ENCODE data around the gene ADGRL3.

Gene ADGRL3

DNA sequence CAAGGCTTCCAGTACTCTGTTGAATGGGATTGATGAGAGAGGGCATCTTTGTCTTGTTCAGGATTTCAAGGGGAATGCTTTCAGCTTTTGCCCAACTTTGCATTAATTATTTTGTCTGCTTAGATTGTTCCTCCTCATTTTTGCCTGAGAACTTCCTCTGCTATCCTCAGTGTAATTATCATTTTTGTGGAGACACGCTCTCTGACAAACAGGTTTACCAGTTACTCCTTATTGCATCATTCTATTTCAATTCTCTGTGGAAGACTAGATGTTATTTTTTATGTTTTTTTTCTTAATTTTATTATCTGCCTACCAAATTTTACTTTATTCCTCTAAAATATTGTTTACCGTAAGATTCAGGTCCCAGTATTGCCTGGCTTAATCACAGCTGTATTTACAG lies 349.2 kb downstream of the ADGRL3 start:
- TF ChIP-seq, protein P1, sequence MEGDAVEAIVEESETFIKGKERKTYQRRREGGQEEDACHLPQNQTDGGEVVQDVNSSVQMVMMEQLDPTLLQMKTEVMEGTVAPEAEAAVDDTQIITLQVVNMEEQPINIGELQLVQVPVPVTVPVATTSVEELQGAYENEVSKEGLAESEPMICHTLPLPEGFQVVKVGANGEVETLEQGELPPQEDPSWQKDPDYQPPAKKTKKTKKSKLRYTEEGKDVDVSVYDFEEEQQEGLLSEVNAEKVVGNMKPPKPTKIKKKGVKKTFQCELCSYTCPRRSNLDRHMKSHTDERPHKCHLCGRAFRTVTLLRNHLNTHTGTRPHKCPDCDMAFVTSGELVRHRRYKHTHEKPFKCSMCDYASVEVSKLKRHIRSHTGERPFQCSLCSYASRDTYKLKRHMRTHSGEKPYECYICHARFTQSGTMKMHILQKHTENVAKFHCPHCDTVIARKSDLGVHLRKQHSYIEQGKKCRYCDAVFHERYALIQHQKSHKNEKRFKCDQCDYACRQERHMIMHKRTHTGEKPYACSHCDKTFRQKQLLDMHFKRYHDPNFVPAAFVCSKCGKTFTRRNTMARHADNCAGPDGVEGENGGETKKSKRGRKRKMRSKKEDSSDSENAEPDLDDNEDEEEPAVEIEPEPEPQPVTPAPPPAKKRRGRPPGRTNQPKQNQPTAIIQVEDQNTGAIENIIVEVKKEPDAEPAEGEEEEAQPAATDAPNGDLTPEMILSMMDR (IDR thresholded peaks at IDR 0.05; ENCODE audit: poor library complexity, severe bottlenecking) = no peak
- ATAC-seq (ENCODE audit: low read depth) (no peak), DNase-seq (ENCODE audit: low spot score) (no peak)
- no peak overlapping the region for H3K4me3 ChIP-seq (ENCODE audit: severe bottlenecking)
- H3K27ac ChIP-seq (ENCODE audit: poor library complexity, severe bottlenecking) = no peak overlapping the region
- no peaks in the 10 kb centered on the region for H3K4me1 ChIP-seq (ENCODE audit: insufficient read depth, poor library complexity, severe bottlenecking)
- H3K27me3 ChIP-seq (ENCODE audit: insufficient read depth, poor library complexity, severe bottlenecking) = no peaks in the 10 kb centered on the region
- H3K9me3 ChIP-seq (ENCODE audit: severe bottlenecking) = no peaks in the 10 kb centered on the region
- no peaks in the 10 kb centered on the region for H3K36me3 ChIP-seq (ENCODE audit: low read depth)

DNA sequence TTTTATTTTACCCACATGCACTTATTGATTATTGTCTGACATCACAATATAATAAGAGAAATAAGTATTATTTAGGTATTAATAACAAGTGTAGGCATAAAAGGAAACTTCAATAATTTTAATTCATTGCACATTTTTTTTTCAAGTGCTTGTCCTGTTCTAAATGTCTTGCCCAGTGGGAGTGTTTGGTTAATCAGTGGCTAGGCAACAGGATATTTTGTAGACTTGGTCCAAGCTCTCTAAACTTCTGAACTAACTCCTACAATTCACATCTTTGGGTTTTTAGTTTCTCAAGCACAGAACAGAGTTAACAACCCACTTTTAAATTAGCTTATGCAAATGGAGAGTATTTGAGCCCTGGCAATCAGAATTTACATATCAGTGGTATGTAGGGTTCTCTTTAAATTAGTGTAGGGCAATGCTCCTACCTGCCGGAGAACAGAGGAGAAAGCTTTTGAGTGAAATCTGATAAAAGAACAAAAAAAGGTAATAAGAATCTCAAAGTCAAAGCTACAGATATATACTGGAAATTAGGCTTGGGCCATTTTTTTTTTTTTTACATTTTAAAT lies 353.5 kb downstream of the ADGRL3 start:
- DNase-seq (ENCODE audit: low spot score) (no peak), ATAC-seq (ENCODE audit: low read depth) (no peak)
- Histone ChIP-seq H3K36me3 (ENCODE audit: low read depth) (no peaks in the 10 kb centered on the region), H3K9me3 (ENCODE audit: severe bottlenecking) (no peaks in the 10 kb centered on the region), H3K4me3 (ENCODE audit: severe bottlenecking) (no peak overlapping the region), H3K4me1 (ENCODE audit: insufficient read depth, poor library complexity, severe bottlenecking) (no peaks in the 10 kb centered on the region), H3K27me3 (ENCODE audit: insufficient read depth, poor library complexity, severe bottlenecking) (no peaks in the 10 kb centered on the region), H3K27ac (ENCODE audit: poor library complexity, severe bottlenecking) (no peak overlapping the region)
- TF ChIP-seq, protein P1 (IDR thresholded peaks at IDR 0.05; ENCODE audit: poor library complexity, severe bottlenecking) = no peak

DNA sequence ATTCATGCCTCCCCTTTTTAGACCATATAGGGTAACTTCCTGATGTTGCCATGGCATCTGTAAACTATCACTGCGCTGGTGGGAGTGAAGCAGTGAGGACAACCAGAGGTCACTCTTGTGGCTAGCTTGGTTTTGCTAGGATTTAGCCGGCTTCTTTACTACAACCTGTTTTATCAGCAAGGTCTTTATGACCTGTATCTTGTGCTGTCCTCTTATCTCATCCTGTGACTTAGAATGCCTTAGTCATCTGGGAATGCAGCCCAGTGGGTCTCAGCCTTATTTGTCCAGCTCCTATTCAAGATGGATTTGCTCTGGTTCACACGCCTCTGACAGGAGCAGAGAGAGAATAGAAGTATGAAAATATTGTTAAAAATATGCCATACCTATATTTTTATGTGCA lies 355.7 kb downstream of the ADGRL3 start:
- TF ChIP-seq, protein P1 (IDR thresholded peaks at IDR 0.05; ENCODE audit: poor library complexity, severe bottlenecking) = no peak
- no peak for ATAC-seq (ENCODE audit: low read depth)
- no peak for DNase-seq (ENCODE audit: low spot score)
- H3K4me1 ChIP-seq (ENCODE audit: insufficient read depth, poor library complexity, severe bottlenecking) = no peaks in the 10 kb centered on the region
- no peaks in the 10 kb centered on the region for H3K9me3 ChIP-seq (ENCODE audit: severe bottlenecking)
- H3K27me3 ChIP-seq (ENCODE audit: insufficient read depth, poor library complexity, severe bottlenecking) = no peaks in the 10 kb centered on the region
- H3K27ac ChIP-seq (ENCODE audit: poor library complexity, severe bottlenecking) = no peak overlapping the region
- no peak overlapping the region for H3K4me3 ChIP-seq (ENCODE audit: severe bottlenecking)
- no peaks in the 10 kb centered on the region for H3K36me3 ChIP-seq (ENCODE audit: low read depth)

DNA sequence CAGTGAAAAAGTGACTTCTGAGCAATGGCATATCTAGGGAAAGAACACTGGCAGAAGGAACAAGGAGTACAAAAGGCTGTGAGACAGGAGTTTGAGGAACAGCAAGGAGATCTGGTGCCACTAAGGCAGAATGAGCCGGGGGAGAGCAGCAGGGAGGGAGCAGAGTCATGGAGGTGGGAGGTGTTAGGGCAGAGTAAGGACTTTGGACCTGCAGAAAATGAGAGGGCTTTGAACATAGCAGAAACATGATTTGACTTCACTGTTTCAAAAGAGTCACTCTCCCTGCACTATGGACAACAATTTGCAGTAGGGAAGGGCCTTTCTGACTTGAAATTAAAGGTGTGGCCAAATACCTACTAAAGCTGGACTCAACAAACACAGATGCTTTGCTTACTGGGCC lies 356.2 kb downstream of the ADGRL3 start:
- ATAC-seq (ENCODE audit: low read depth) = no peak
- H3K27me3 ChIP-seq (ENCODE audit: insufficient read depth, poor library complexity, severe bottlenecking) = no peaks in the 10 kb centered on the region
- DNase-seq (ENCODE audit: low spot score) = no peak
- H3K27ac ChIP-seq (ENCODE audit: poor library complexity, severe bottlenecking) = no peak overlapping the region
- H3K4me1 ChIP-seq (ENCODE audit: insufficient read depth, poor library complexity, severe bottlenecking) = no peaks in the 10 kb centered on the region
- TF ChIP-seq, protein P1 (IDR thresholded peaks at IDR 0.05; ENCODE audit: poor library complexity, severe bottlenecking) = no peak
- H3K4me3 ChIP-seq (ENCODE audit: severe bottlenecking) = no peak overlapping the region
- H3K9me3 ChIP-seq (ENCODE audit: severe bottlenecking) = no peaks in the 10 kb centered on the region
- no peaks in the 10 kb centered on the region for H3K36me3 ChIP-seq (ENCODE audit: low read depth)

DNA sequence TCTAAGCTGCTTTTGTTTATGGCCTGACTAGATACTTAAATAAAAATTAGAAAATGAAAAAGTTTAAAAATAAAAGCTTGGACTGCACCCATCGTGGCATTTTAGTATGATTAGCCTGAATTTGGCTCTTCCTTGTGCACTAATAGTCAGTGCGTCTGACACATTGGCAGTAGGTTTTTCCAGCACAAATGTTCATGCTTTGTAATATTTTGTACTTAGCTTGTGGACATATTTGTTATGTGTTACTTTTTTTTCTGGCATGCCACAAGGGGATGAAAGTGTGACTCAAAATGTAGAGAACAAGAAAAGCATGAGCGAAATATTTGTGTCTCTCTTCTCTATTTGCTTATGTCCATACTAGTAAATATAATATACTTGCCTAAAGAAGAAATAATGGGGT lies 359.3 kb downstream of the ADGRL3 start:
- H3K36me3 ChIP-seq (ENCODE audit: low read depth) = no peaks in the 10 kb centered on the region
- DNase-seq (ENCODE audit: low spot score) (no peak), ATAC-seq (ENCODE audit: low read depth) (no peak)
- TF ChIP-seq, protein P1 (IDR thresholded peaks at IDR 0.05; ENCODE audit: poor library complexity, severe bottlenecking) = no peak
- no peaks in the 10 kb centered on the region for H3K9me3 ChIP-seq (ENCODE audit: severe bottlenecking)
- H3K27me3 ChIP-seq (ENCODE audit: insufficient read depth, poor library complexity, severe bottlenecking) = no peaks in the 10 kb centered on the region
- no peak overlapping the region for H3K4me3 ChIP-seq (ENCODE audit: severe bottlenecking)
- no peak overlapping the region for H3K27ac ChIP-seq (ENCODE audit: poor library complexity, severe bottlenecking)
- H3K4me1 ChIP-seq (ENCODE audit: insufficient read depth, poor library complexity, severe bottlenecking) = no peaks in the 10 kb centered on the region

All from RWPE2 (cell line).